WTC11 (cell line): Measurements from ENCODE around the gene BAG1. TPM values are rescaled to one million over a fixed set of nuclear protein-coding genes. Genes with fewer than 3 reads are reported as not detected.

ENCODE experiments used
- ATAC-seq: fragments of 200-7000 bp; cut with Tn5 transposase; 2 replicates; pipeline ENCODE4 v1.10.0; 2021; ENCODE audit warnings: mild to moderate bottlenecking, moderate library complexity
- CTCF ChIA-PET: fragments of 300-600 bp; sonication (Branson Sonifier 250); formaldehyde crosslinking; loops from one replicate; lab custom pipeline; 2021; ENCODE audit warnings: antibody characterized with exemption; lab: Charles Lee
- POLR2A ChIA-PET: fragments of 350-600 bp; sonication (Branson Sonifier 250); formaldehyde crosslinking; loops from one replicate; lab custom pipeline; 2021; ENCODE audit warnings: antibody characterized with exemption; lab: Charles Lee
- DNase-seq: peaks from one replicate; pipeline ENCODE4 v3.0.0; 2021; ENCODE audit warnings: low spot score
- H3K27ac Mint-ChIP-seq: 2 replicates; pipeline ENCODE4 v1.8.0; 2021; ENCODE audit warnings: mixed read lengths
- H3K27me3 Mint-ChIP-seq: 2 replicates; pipeline ENCODE4 v1.8.0; 2021; ENCODE audit warnings: low read depth, mild to moderate bottlenecking, moderate library complexity, mixed read lengths
- H3K36me3 Mint-ChIP-seq: 2 replicates; pipeline ENCODE4 v1.8.0; 2021; ENCODE audit warnings: mixed read lengths
- H3K4me1 Mint-ChIP-seq: 2 replicates; pipeline ENCODE4 v1.8.0; 2022; ENCODE audit warnings: mixed read lengths
- H3K4me3 Mint-ChIP-seq: 2 replicates; pipeline ENCODE4 v1.8.0; 2021; ENCODE audit warnings: mild to moderate bottlenecking, moderate library complexity, mixed read lengths
- H3K9me3 Mint-ChIP-seq: 2 replicates; pipeline ENCODE4 v1.8.0; 2021; ENCODE audit warnings: mixed read lengths
- ATF6 ChIP-seq: sonication (generic); formaldehyde crosslinking; IDR thresholded peaks from 2 replicates; pipeline ENCODE4 v1.8.1; 2023; ENCODE audit warnings: mild to moderate bottlenecking, missing genetic modification reagents
- E2F1 ChIP-seq: sonication (generic); formaldehyde crosslinking; IDR thresholded peaks from 2 replicates; pipeline ENCODE4 v1.8.0; 2022; ENCODE audit warnings: mild to moderate bottlenecking, missing genetic modification reagents
- EMX1 ChIP-seq: fragments of 250-450 bp; sonication (Bioruptor Pico); IDR thresholded peaks from 2 replicates; pipeline ENCODE4 v1.8.0; 2021; ENCODE audit warnings: mild to moderate bottlenecking
- FOXK1 ChIP-seq: sonication (generic); formaldehyde crosslinking; IDR thresholded peaks from 2 replicates; pipeline ENCODE4 v1.8.0; 2022; ENCODE audit warnings: mild to moderate bottlenecking, moderate library complexity, missing genetic modification reagents
- FOXP1 ChIP-seq: sonication (generic); formaldehyde crosslinking; IDR thresholded peaks from 2 replicates; pipeline ENCODE4 v1.8.0; 2022; ENCODE audit warnings: missing genetic modification reagents, mild to moderate bottlenecking, moderate library complexity, borderline replicate concordance
- HMGA2 ChIP-seq: fragments of 250-450 bp; sonication (Bioruptor Pico); IDR thresholded peaks from 2 replicates; pipeline ENCODE4 v1.4.0; 2021; ENCODE audit warnings: mild to moderate bottlenecking, moderate library complexity
- IRF1 ChIP-seq: sonication (generic); formaldehyde crosslinking; IDR thresholded peaks from 2 replicates; pipeline ENCODE4 v1.8.0; 2023; ENCODE audit warnings: missing genetic modification reagents
- NFYB ChIP-seq: sonication (generic); formaldehyde crosslinking; conservative IDR thresholded peaks from 2 replicates; pipeline ENCODE4 v1.8.0; 2022; ENCODE audit warnings: low read depth, missing genetic modification reagents
- OVOL2 ChIP-seq: fragments of 250-450 bp; sonication (Bioruptor Pico); IDR thresholded peaks from 2 replicates; pipeline ENCODE4 v1.9.0; 2021; ENCODE audit warnings: mild to moderate bottlenecking, borderline replicate concordance
- RORB ChIP-seq: fragments of 250-450 bp; sonication (Bioruptor Pico); IDR thresholded peaks from 2 replicates; pipeline ENCODE4 v1.9.0; 2021; ENCODE audit warnings: mild to moderate bottlenecking
- SMAD3 ChIP-seq: sonication (generic); formaldehyde crosslinking; IDR thresholded peaks from 2 replicates; pipeline ENCODE4 v1.8.0; 2022; ENCODE audit warnings: missing genetic modification reagents, mild to moderate bottlenecking, borderline replicate concordance
- SOX15 ChIP-seq: fragments of 250-450 bp; sonication (Bioruptor Pico); IDR thresholded peaks from 2 replicates; pipeline ENCODE4 v1.9.0; 2021; ENCODE audit warnings: mild to moderate bottlenecking
- USF2 ChIP-seq: sonication (generic); formaldehyde crosslinking; IDR thresholded peaks from 2 replicates; pipeline ENCODE4 v1.8.1; 2023; ENCODE audit warnings: mild to moderate bottlenecking, missing genetic modification reagents, moderate library complexity
- ZNF232 ChIP-seq: sonication (generic); formaldehyde crosslinking; IDR thresholded peaks from 2 replicates; pipeline ENCODE4 v1.8.0; 2022; ENCODE audit warnings: mild to moderate bottlenecking, missing genetic modification reagents
- ZNF281 ChIP-seq: sonication (generic); formaldehyde crosslinking; IDR thresholded peaks from 2 replicates; pipeline ENCODE4 v1.8.0; 2023; ENCODE audit warnings: mild to moderate bottlenecking, missing genetic modification reagents
- ZNF396 ChIP-seq: fragments of 250-450 bp; sonication (Bioruptor Pico); IDR thresholded peaks from 2 replicates; pipeline ENCODE4 v1.8.0; 2021; ENCODE audit warnings: mild to moderate bottlenecking, moderate library complexity, borderline replicate concordance
- total RNA-seq: library from RNA; stranded (reverse); gene quantifications from 3 replicates; pipeline ENCODE4 v1.2.3, GENCODE V29; 2021

The BAG1 gene
- total RNA-seq, 1 experiment from 2014 or later = 52.9 TPM

GRCh38 chr9:33229359-33230114, 35.0 kb downstream of the BAG1 start:
- POLR2A ChIA-PET = no interaction called here
- TF ChIP-seq ZNF396 (CRISPR knock-in tag) = no peak
- no peak for TF ChIP-seq RORB (CRISPR knock-in tag)
- peak; percentile 49 for TF ChIP-seq NFYB (CRISPR knock-in tag)
- TF ChIP-seq USF2 = 0 out of 2 replicates have a peak, but pooled peaks have one; percentile 37
- peak; percentile 77 for ATAC-seq

GRCh38 chr9:33228606-33229005, 35.9 kb downstream of the BAG1 start:
- CTCF ChIA-PET = interaction anchor here (1.8 kb wide), 1 partner anchor 224 kb away, joined by 4 read pairs; no protein-coding TSS in a partner anchor
- TF ChIP-seq IRF1 (CRISPR knock-in tag) (no peak), HMGA2 (CRISPR knock-in tag) (no peak), SMAD3 (no peak), FOXP1 (CRISPR knock-in tag) (no peak), E2F1 (no peak)
- TF ChIP-seq, all 79 proteins: peak for 0
- Mint-ChIP-seq H3K4me3 (no peak overlapping the region), H3K27ac (no peak overlapping the region), H3K36me3 (no peaks in the 10 kb centered on the region), H3K4me1 (no peaks in the 10 kb centered on the region), H3K27me3 (peaks cover 13% of the 10 kb centered on the region), H3K9me3 (no peaks in the 10 kb centered on the region)
- DNase-seq = no peak
- POLR2A ChIA-PET = no interaction called here
- no peak for ATAC-seq

More at GRCh38 chr9:33229359-33230114, 35.0 kb downstream of the BAG1 start:
- Mint-ChIP-seq H3K4me1 (no peaks in the 10 kb centered on the region), H3K9me3 (no peaks in the 10 kb centered on the region), H3K27ac (no peak overlapping the region), H3K4me3 (no peak overlapping the region), H3K27me3 (peaks cover 15% of the 10 kb centered on the region), H3K36me3 (no peaks in the 10 kb centered on the region)
- peak; percentile 26 for DNase-seq
- CTCF ChIA-PET = no interaction called here

- H3K27me3 Mint-ChIP-seq = peaks cover 4% of the 10 kb centered on the region; the same call in 1 of the 2 replicates
- H3K27ac Mint-ChIP-seq = no peak overlapping the region
- POLR2A ChIA-PET = no interaction called here
- H3K4me3 Mint-ChIP-seq = no peak overlapping the region
- H3K4me1 Mint-ChIP-seq = no peaks in the 10 kb centered on the region
- no peak for TF ChIP-seq ATF6 (CRISPR knock-in tag)
- TF ChIP-seq ZNF232 = no peak
- TF ChIP-seq SOX15 (CRISPR knock-in tag) = no peak
- TF ChIP-seq IRF1 (CRISPR knock-in tag) = no peak
- TF ChIP-seq ZNF281 = no peak
- TF ChIP-seq OVOL2 (CRISPR knock-in tag) = no peak
- no peak for TF ChIP-seq FOXK1
- TF ChIP-seq EMX1 = no peak
- TF ChIP-seq, all 79 proteins: peak for 0
- ATAC-seq = no peak
- Mint-ChIP-seq H3K9me3 (no peaks in the 10 kb centered on the region), H3K36me3 (no peaks in the 10 kb centered on the region)
- no peak for DNase-seq
- CTCF ChIA-PET = interaction anchor here (0.6 to 1.8 kb wide), 2 partner anchors 99 to 225 kb away, joined by 3 to 4 read pairs; no protein-coding TSS in a partner anchor
These were observed 36.8 kb downstream of the BAG1 start for GRCh38 chr9:33227741-33228140.
